D721Med (cell line): ENCODE results near the gene ASIP.
"Not testable (repeated sequence)": the region's sequence is repeated elsewhere in the genome, so short reads cannot be mapped to it uniquely, and the experiment has no call there.

Source experiments
- DNase-seq: peaks from one replicate; pipeline ENCODE4 v3.0.0; 2011; ENCODE audit warnings: low spot score; ENCODE audit not compliant: insufficient read length
- FAIRE-seq: peaks from 2 replicates; lab custom pipeline; 2011; peaks lifted over from hg19 to GRCh38; lab: Jason Lieb, UNC
- TF ChIP-seq, protein P1 (sequence below): IDR thresholded peaks from 2 replicates; pipeline ENCODE4 v1.5.1; 2012; ENCODE audit warnings: mild to moderate bottlenecking, control low read depth; ENCODE audit not compliant: insufficient read depth; ENCODE audit errors: missing control alignments

The ASIP gene

DNA sequence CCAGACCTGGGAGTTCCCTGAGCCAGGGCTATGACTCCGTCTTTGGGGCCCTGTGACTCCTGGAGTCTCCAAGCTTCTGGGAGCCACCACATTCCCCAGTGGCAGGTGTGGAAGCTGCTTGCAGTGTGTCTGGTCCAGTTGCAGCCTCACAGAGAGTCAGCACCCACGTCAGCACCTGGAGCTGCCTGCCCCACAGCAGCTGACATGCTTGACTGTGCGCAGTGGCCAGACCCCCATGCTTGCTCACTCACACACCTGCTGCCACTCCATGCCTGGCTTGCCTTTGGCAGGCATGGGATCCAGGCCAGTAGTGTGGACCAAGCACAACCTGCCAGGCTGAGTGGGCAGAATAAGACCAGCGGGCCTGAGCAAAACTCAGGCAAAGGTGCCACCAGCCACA lies 31.0 kb upstream of the ASIP start:
- FAIRE-seq (no peak), DNase-seq (no peak)
- TF ChIP-seq, protein P1, sequence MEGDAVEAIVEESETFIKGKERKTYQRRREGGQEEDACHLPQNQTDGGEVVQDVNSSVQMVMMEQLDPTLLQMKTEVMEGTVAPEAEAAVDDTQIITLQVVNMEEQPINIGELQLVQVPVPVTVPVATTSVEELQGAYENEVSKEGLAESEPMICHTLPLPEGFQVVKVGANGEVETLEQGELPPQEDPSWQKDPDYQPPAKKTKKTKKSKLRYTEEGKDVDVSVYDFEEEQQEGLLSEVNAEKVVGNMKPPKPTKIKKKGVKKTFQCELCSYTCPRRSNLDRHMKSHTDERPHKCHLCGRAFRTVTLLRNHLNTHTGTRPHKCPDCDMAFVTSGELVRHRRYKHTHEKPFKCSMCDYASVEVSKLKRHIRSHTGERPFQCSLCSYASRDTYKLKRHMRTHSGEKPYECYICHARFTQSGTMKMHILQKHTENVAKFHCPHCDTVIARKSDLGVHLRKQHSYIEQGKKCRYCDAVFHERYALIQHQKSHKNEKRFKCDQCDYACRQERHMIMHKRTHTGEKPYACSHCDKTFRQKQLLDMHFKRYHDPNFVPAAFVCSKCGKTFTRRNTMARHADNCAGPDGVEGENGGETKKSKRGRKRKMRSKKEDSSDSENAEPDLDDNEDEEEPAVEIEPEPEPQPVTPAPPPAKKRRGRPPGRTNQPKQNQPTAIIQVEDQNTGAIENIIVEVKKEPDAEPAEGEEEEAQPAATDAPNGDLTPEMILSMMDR, result no peak

DNA sequence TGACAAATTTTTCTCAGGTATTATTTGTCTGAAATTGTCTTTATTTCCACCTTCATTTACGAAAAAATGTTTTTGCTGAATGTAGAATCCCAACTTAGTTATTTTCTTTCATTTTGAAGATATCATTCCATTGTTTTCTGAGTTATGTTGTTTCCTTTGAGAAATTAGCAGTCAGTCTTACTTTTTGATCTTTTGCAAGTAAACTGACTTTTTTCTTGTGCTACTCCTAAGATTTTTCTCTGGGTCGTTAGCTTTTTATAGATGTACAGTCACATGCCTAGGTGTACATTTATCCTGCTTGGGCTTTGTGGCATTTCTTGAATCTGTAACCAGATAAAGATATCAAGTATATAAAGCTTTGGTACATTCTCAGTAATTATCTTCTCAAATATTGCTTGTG lies 29.6 kb upstream of the ASIP start:
- FAIRE-seq (no peak), DNase-seq (no peak)
- TF ChIP-seq, protein P1, result no peak

DNA sequence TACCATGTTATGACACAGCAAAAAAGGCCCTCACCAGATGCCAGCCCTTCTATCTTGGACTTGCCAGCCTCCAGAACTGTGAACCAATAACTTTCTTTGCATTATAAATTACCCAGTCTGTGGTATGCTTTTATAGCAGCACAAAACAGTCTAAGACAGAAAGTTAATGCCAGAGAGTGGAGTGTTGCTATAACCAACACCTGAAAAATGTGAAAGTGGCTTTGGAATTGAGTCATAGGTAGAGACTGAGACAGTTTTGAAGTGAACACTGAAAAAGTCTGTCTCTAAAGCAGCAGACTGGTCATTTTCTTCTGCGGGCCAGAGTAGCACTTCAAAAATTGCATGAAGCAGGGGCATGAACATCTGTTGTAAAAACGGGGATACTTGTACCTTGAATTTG lies 28.0 kb upstream of the ASIP start:
- TF ChIP-seq, protein P1, result no peak
- DNase-seq, result no peak
- no peak for FAIRE-seq

DNA sequence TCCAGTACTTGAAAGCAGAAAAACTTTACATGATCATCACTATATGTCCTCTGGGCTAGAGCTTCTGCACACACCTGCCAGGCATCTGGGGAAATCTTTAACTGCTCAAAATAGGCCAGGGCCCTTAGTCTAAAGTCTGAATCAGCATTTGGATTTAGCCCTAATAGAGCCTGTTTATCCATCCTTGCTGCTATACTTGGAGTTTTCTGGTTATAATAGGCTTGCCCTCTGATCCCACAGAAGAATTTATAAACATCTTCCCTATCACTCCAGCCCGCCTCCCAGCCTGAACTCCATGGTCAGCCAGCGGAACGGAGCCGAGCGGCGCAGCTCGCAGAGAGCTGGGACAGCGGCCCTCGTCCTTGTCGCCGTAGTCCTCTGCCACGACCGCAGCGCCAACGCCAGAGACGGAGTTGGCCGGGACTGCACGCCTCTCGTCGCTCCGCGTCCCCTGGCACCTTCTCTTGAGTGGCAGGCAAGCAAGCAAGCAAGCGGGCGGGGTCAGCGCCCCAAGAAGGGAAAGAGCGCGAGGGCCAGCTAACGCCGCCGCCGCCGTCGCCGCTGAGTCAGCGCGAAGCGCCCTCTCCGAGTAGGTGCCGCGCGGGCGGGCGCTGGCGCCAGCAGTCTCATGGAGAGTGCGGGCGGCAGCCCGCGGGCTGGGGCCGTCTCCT lies 25.4 kb upstream of the ASIP start:
- TF ChIP-seq, protein P1, result no peak
- FAIRE-seq (no peak), DNase-seq (no peak)

DNA sequence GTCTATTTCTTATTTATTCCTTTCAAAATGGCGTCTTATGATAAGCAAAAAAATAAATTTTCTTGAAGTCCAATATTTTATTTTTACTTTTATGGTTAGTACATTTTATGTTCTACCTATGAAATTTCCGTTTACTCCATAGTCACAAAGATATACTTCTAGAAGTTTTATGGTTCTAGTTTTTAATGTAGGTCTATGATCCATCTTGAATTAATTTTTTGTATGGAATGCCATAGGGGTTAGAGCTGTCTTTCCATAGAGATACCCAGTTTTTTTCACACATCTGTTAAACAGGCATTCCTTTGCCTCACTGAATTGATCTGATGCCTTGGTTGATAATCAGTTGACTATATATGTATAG lies 24.9 kb upstream of the ASIP start:
- TF ChIP-seq, protein P1, result no peak
- FAIRE-seq, result no peak
- DNase-seq, result no peak

DNA sequence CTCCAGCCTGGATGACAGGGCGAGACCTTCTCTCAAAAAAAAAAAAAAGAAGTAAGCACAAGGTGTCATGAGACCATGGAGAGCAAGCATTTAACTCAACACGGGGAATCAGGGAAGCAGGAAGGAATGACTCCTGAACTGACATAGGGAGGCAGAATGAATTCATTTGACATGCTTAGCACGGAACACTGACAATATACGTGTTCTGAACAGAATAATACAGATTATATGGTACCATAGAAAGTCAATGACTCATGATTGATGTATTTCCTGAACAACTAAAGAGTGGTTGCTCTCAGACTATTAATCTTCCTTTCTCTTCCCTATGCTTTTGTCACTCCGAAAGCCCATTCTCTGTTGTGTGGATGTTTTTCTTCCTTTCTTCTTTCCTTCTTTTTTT lies 20.7 kb upstream of the ASIP start:
- TF ChIP-seq, protein P1, result no peak
- no peak for FAIRE-seq

DNA sequence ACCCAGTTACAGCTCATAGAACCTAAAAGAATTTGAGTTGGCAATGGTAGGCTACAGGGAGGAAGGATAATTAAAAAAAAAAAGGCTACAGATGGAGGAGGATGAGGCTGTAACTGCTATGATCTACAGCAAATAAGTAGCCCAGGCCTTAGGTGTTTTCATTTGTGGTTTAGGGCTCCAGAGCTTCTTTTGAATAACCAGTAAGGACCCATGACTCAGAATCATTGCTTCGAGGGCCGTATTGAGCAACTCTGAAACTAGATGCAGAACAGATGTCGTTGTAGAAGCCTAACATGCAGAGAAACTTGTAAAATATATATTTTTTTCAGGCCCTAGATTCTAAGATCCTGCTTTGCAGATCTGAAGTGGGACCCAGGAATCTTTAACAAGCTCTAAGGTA lies 19.0 kb upstream of the ASIP start:
- no peak for DNase-seq
- FAIRE-seq, result no peak

More for the DNA sequence above, 20.7 kb upstream of the ASIP start:
- no peak for DNase-seq

DNA sequence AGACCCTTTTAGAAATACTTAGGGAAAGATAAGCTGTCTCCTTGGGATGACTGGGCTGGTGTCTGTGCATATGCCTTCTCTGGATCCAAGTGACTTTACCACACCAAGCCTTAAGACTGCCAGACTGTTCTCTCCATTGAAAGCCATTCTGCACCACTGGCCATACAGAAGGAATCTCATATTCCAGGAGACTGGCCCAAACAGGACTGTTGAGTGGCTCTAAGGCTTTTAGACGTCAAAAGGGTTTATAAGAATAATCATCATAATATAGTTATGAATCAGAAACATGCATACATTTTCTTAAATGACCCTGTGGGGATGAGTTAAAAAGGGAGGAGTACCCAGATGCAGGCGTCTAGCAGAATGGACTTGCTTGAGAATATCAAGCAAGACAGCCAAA lies 17.0 kb upstream of the ASIP start:
- not testable (repeated sequence) for DNase-seq, FAIRE-seq

More for the DNA sequence above, 19.0 kb upstream of the ASIP start:
- TF ChIP-seq, protein P1, result no peak
